Adrenal gland (tissue), 12 donors: ENCODE data around the gene DIP2C. TPM values are rescaled to one million over a fixed set of nuclear protein-coding genes. Genes with fewer than 3 reads are reported as not detected.

Source experiments
- DNase-seq, 7 donors: peaks; one replicate each; pipeline ENCODE4 v3.0.0-alpha.2; 2019 to 2020
- H3K27ac ChIP-seq, 5 donors: fragments of 200-600 bp; sonication (generic) in 4 of 5; 1 replicate in 3 of 5; 2 replicates in 2 of 5; pipeline versions ENCODE4 v1.5.1 to v1.8.0; 2016 to 2020; ENCODE audit warnings: mild to moderate bottlenecking in 1 of 5
- H3K27me3 ChIP-seq: fragments of 200-600 bp; 2 replicates; pipeline ENCODE4 v1.8.0; 2021
- H3K36me3 ChIP-seq, 2 donors: fragments of 200-600 bp; replicated peaks in 1 of 2; 1 replicate in 1 of 2; 2 replicates in 1 of 2; pipeline versions ENCODE4 v1.5.1 to v1.8.0; 2018 to 2022
- H3K4me1 ChIP-seq, 2 donors: fragments of 200-600 bp; replicated peaks in 1 of 2; 1 replicate in 1 of 2; 2 replicates in 1 of 2; pipeline versions ENCODE4 v1.5.1 to v1.8.0; 2018 to 2021
- H3K4me3 ChIP-seq, 4 donors: fragments of 200-600 bp; sonication (generic) in 3 of 4; one replicate each; pipeline ENCODE4 v1.5.1; 2016 to 2018
- H3K9me3 ChIP-seq, 3 donors: fragments of 200-600 bp; sonication (generic) in 1 of 3; replicated peaks in 1 of 3; 1 replicate in 2 of 3; 2 replicates in 1 of 3; pipeline versions ENCODE4 v1.5.1 to v1.8.0; 2016 to 2021
- CTCF ChIP-seq, 6 experiments: fragments of 450-650 bp in 4 of 6; fragments of 200-600 bp in 2 of 6; sonication (generic) in 1 of 6; IDR thresholded peaks; 1 replicate in 5 of 6; 2 replicates in 1 of 6; pipeline versions ENCODE4 v1.5.1 to v1.8.0; 2016 to 2021; ENCODE audit warnings: antibody characterized with exemption in 6 of 6, mild to moderate bottlenecking in 2 of 6, moderate library complexity in 1 of 6
- POLR2A ChIP-seq, 2 donors: fragments of 450-650 bp; IDR thresholded peaks; one replicate each; pipeline ENCODE4 v1.6.1; 2017; ENCODE audit warnings: antibody characterized with exemption in 2 of 2, mild to moderate bottlenecking in 2 of 2, moderate library complexity in 1 of 2
- WGBS, 4 donors: extraction: QIAGEN DNeasy Blood & Tissue Kit in 2 of 4; methylation state at CpG; one replicate each; pipeline versions ENCODE4 v1.1.5 to v1.1.7; 2013 to 2017; 5-methylcytosine and 5-hydroxymethylcytosine counted together
- intact Hi-C, 2 donors: fragments of 100-400 bp; cut with DNase I; formaldehyde crosslinking; loops; one replicate each; pipeline versions ENCODE4 v1.14.1 to v1.15.0; 2022 to 2023
- polyA plus RNA-seq, 3 donors: library from polyadenylated mRNA; stranded (reverse); fragments of 200-250 nt in 2 of 3; fragments of 350-450 nt in 1 of 3; fragmentation: Illumina TruSeq in 1 of 3; extraction: RNeasy Lipid Tissue Mini Kit (QIAGEN cat#74804) in 1 of 3; gene quantifications; one replicate each; pipeline ENCODE4 v1.2.3, GENCODE V29; 2013 to 2014
- total RNA-seq, 9 donors: library from RNA; depleted of rRNA in 4 of 9; stranded (reverse); fragments of >200 nt in 4 of 9; fragments of 120-200 nt in 1 of 9; fragmentation: NEBNext Ultra II Directional in 1 of 9; extraction: Animal tissue kit (Norgen Biotek cat#: 25700) in 1 of 9; gene quantifications; one replicate each; pipeline versions ENCODE4 v1.1.0 to v1.2.4, GENCODE V29; 2013 to 2023
- donor health status: healthy with polysubstance abuse.
- donor health status: Bipolar disorder and iron deficiency.
- donor health status: DM: yes; HTN: yes; CAD: no.
- donor health status: DM: no; HTN: no; CAD: no.
- donor health status: DM: no; HTN: no; CAD: no.
- donor health status: DM: yes; HTN: yes; CAD: no.

Gene DIP2C
- total and polyA plus RNA-seq, 12 donors: 4.8 to 23.9 (median 19.7) TPM

GRCh38 chr10:492836-493235 is 196.6 kb downstream of the DIP2C start:
- 86 to 92% (median 90%) methylated on average over 10 of the region's 10 CpGs for WGBS, 4 donors

GRCh38 chr10:491667-492424 is 197.6 kb downstream of the DIP2C start:
- H3K4me1 ChIP-seq: peaks cover 0 to 15% of the 10 kb centered on the region in 2 donors
- TF ChIP-seq POLR2A (IDR thresholded peaks at IDR 0.05) (no peak), CTCF (IDR thresholded peaks at IDR 0.05) (no peak)
- peak overlapping the region in 2 of 5 donors; percentile 57 to 75 for H3K27ac ChIP-seq
- no peaks in the 10 kb centered on the region for H3K36me3 ChIP-seq
- 87 to 93% (median 93%) methylated on average over 8 to 16 of the region's 16 CpGs for WGBS, 4 donors
- intact Hi-C loops: no loop called here
- no peaks in the 10 kb centered on the region for H3K9me3 ChIP-seq
- H3K4me3 ChIP-seq: no peak overlapping the region
- peak in 2 of 7 donors; percentile 4 to 13 for DNase-seq
- H3K27me3 ChIP-seq: no peaks in the 10 kb centered on the region

More at GRCh38 chr10:492836-493235, 196.6 kb downstream of the DIP2C start:
- no peak for TF ChIP-seq POLR2A (IDR thresholded peaks at IDR 0.05)
- TF ChIP-seq CTCF (IDR thresholded peaks at IDR 0.05): no peak
- Histone ChIP-seq H3K36me3 (no peaks in the 10 kb centered on the region), H3K4me1 (peaks cover 0 to 15% of the 10 kb centered on the region in 2 donors), H3K9me3 (no peaks in the 10 kb centered on the region), H3K4me3 (no peak overlapping the region), H3K27me3 (no peaks in the 10 kb centered on the region), H3K27ac (no peak overlapping the region)
- DNase-seq: no peak
- intact Hi-C loops: no loop called here

DNA sequence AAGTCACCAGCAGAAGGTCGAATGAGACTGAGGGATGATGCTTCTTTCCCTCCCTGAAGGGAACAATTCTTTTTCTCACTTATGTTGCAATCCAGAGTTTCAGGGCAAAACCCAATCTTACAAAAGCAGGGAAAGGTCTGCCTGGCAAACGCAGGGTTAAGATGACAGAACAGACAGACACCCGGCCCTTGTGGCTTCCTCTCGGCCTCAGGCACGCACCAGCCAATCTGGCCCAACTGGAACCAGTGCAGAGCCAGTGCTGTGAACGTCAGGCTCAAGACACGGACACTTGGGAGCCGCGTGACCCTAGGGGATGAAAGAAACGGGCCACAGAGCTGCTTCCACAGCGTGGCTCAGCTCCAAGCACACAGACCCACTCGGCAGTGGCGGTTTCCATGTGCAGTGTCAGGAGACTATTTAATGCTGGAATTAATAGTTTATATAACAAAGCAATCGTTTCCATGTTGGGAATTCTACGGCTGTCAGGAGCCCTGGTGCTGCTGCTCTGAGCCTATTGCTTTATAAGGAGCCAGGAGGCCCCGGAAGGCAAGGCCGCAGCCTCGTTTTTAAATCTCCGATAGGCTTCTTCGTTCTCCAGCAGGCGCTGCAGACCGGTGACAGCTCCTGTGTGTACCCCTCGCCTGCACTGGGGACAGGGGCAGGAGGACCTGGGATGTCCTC is 198.4 kb downstream of the DIP2C start:
- Histone ChIP-seq H3K27ac (peak overlapping the region in 2 of 5 donors; percentile 57 to 75), H3K36me3 (no peaks in the 10 kb centered on the region), H3K9me3 (no peaks in the 10 kb centered on the region), H3K4me3 (peak overlapping the region in 1 of 4 donors; percentile 30), H3K4me1 (peaks cover 0 to 15% of the 10 kb centered on the region in 2 donors), H3K27me3 (no peaks in the 10 kb centered on the region)
- peak in 6 of 7 donors; percentile 49 to 72 (median 62) for DNase-seq
- intact Hi-C loops: no loop called here
- no peak for TF ChIP-seq POLR2A (IDR thresholded peaks at IDR 0.05)
- no peak for TF ChIP-seq CTCF (IDR thresholded peaks at IDR 0.05)
- 45 to 63% (median 52%) methylated on average over 15 to 23 of the region's 23 CpGs for WGBS, 4 donors

DNA sequence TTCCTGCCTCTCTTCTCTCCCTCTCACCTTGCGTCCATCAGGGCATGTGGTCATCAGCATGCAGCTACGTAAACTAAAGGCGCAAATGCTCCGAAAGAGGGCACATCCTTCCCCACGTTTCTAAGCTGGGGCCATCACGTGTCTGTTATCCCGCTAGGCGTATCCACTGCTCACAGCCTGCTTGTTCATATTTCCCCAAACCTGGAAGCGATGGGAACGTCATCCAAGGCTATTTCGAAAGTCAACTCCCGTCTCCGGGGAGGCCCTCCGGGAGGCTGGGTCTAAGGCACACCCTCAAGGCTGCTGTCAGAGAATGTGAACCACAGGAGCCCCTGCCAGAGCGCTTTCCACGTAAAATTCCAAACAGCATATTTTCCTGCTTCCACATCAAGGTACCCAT is 199.2 kb downstream of the DIP2C start:
- H3K9me3 ChIP-seq: no peaks in the 10 kb centered on the region
- peak in 5 of 7 donors; percentile 40 to 79 (median 69) for DNase-seq
- intact Hi-C loops: no loop called here
- no peaks in the 10 kb centered on the region for H3K36me3 ChIP-seq
- H3K27me3 ChIP-seq: no peaks in the 10 kb centered on the region
- peaks cover 0 to 15% of the 10 kb centered on the region in 2 donors for H3K4me1 ChIP-seq
- WGBS, 4 donors: 59 to 74% (median 59%) methylated on average over 14 to 16 of the region's 16 CpGs
- H3K4me3 ChIP-seq: peak overlapping the region in 1 of 4 donors; percentile 30
- no peak for TF ChIP-seq CTCF (IDR thresholded peaks at IDR 0.05)
- TF ChIP-seq POLR2A (IDR thresholded peaks at IDR 0.05): no peak
- H3K27ac ChIP-seq: peak overlapping the region in 2 of 5 donors; percentile 57 to 75
